T-helper 1 cell treated with Interleukin-12 subunit alpha and Interleukin-12 subunit beta and Interleukin-4 antibody, amounts not matched to agents 30 μg/mL and 1 μg/mL, for 36 hours (primary cell): ENCODE measurements around the gene SLCO3A1.

ENCODE experiments used
- H3K27ac Mint-ChIP-seq: one replicate; pipeline ENCODE4 v1.8.0; 2021; ENCODE audit warnings: mild to moderate bottlenecking, mixed read lengths
- H3K27me3 Mint-ChIP-seq: one replicate; pipeline ENCODE4 v1.8.0; 2021; ENCODE audit warnings: low read depth, mixed read lengths
- H3K36me3 Mint-ChIP-seq: one replicate; pipeline ENCODE4 v1.8.0; 2021; ENCODE audit warnings: low read depth, mixed read lengths
- H3K4me1 Mint-ChIP-seq: one replicate; pipeline ENCODE4 v1.8.0; 2021; ENCODE audit warnings: low read depth, mixed read lengths
- H3K4me3 Mint-ChIP-seq: one replicate; pipeline ENCODE4 v1.8.0; 2021; ENCODE audit warnings: mild to moderate bottlenecking, moderate library complexity, mixed read lengths
- H3K9me3 Mint-ChIP-seq: one replicate; pipeline ENCODE4 v1.8.0; 2021; ENCODE audit warnings: mixed read lengths

SLCO3A1 gene

DNA sequence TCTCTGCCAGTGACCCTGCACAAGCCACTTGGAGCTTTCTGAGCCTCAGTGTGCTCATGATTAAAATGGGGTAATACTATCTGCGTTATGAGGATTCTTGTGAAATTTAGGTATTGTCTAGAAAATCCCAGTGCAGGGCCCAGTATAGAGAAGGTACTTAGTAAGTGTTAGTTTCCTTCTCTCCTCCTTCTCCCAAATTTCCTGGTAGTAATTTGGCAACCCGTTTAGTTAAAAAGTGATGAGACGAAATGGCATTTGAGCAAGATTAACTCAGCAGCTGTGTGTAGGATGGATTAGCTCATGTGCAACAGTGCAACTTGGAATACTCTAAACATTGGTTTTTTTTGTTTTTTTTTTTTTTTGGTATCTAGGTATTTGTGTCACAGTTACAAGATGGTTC is 84.6 kb downstream of the SLCO3A1 start:
- Mint-ChIP-seq H3K4me3 (no peak overlapping the region), H3K4me1 (peaks cover 35% of the 10 kb centered on the region), H3K27ac (no peak overlapping the region), H3K36me3 (no peaks in the 10 kb centered on the region), H3K9me3 (no peaks in the 10 kb centered on the region), H3K27me3 (no peaks in the 10 kb centered on the region)

DNA sequence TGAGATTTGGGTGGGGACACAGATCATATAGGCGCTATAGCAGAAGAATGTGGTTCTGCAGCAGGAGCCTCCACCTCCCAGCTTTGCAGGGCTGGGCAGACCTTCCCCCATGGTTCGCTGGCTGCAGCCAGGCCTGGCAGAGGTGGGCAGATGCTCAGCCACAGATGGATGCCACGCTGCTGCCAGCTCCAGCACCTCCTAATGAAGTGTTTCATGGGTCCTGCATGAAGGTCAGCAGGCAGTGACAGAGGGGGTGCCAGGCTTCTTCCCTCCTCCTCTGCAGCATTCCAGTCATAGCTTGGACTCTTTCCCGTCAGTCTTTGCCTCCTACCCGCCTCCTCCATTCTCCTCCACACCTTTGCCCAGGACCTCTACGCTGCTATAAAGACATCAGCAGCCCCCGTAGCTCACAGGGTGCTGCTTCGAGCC is 85.9 kb downstream of the SLCO3A1 start:
- peaks cover 42% of the 10 kb centered on the region for H3K4me1 Mint-ChIP-seq
- no peaks in the 10 kb centered on the region for H3K36me3 Mint-ChIP-seq
- no peaks in the 10 kb centered on the region for H3K27me3 Mint-ChIP-seq
- H3K4me3 Mint-ChIP-seq, result no peak overlapping the region
- no peaks in the 10 kb centered on the region for H3K9me3 Mint-ChIP-seq
- no peak overlapping the region for H3K27ac Mint-ChIP-seq

DNA sequence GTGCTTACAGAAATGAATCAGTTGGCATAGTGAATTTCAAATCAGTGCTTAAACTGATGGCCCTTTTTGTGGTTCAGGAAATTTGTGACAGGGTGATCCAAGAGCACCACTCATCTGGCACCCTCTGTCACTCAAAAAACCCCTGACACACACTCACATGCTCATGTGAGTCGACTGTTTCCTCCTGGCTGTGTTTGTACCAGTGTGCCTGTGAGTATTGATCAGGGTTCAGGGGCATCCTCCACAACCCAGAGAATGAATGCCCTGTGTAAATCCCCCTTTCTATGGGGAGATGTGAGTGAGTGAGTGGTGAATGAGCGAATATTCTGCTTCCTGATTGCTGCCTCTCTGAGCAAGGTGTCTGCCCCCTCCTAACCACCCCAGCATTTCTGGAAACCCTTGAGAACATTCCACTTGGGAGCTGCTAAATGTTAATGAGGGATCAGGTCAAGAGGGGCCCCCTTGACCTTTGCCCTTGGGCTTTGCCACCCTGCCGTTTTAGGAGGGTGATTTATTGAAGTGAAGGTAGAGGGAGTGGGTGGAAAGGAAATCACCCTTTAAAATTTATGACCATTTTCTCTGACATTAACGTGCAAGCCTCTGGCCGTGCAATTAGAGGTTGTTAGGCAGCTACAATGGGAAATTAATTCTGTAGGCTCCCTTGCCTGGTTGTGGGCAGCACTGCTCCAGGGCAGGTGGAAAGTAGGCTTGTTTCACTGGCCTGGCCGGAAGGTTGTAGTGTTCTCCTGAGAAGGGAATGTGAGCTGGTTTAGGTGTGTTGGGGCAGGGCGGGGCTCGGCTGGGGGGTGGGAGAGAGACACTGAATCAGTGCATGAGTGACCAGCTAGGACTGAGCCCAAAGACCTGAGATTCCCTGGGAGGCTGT is 87.2 kb downstream of the SLCO3A1 start:
- Mint-ChIP-seq H3K4me3 (no peak overlapping the region), H3K27ac (peak overlapping the region; percentile 24), H3K4me1 (peaks cover 34% of the 10 kb centered on the region), H3K9me3 (no peaks in the 10 kb centered on the region), H3K27me3 (peaks cover 5% of the 10 kb centered on the region), H3K36me3 (no peaks in the 10 kb centered on the region)

DNA sequence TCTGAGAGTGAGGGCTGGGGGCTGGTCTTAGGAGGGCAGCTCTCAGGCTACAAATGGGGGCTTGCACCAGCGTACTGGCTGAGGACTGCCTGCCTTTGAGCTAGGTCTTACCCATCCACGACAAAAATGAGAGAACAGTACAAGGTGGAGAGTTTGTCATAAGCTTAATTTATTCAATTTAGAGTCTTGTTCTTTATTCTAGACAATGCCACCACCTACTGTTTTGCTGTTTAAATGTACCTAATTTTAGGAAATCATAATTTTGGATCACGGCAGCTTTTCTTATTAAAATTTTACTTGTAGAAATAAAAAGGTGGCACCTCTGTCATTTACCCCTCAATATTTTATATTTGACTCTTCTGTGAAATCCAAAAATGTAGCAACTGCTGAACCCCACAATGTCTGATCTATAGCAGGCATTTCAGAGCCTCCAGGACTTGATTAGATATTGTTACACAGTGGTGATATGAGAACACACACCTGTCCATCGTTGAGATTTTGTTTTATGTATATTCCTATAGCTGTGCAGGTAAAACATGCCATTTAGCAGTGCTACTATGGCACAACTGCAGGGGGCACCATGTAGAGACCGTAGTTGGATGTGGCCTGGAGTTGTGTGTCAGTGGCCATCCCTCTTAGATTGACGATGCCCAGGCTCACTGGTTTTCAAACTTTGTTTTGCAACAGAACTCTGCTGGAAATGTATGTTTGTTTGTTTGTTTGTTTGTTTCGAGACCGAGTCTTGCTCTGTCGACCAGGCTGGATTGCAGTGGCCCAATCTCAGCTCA is 88.6 kb downstream of the SLCO3A1 start:
- H3K27me3 Mint-ChIP-seq, result peaks cover 5% of the 10 kb centered on the region
- no peak overlapping the region for H3K27ac Mint-ChIP-seq
- peaks cover 34% of the 10 kb centered on the region for H3K4me1 Mint-ChIP-seq
- no peaks in the 10 kb centered on the region for H3K36me3 Mint-ChIP-seq
- no peak overlapping the region for H3K4me3 Mint-ChIP-seq
- no peaks in the 10 kb centered on the region for H3K9me3 Mint-ChIP-seq

DNA sequence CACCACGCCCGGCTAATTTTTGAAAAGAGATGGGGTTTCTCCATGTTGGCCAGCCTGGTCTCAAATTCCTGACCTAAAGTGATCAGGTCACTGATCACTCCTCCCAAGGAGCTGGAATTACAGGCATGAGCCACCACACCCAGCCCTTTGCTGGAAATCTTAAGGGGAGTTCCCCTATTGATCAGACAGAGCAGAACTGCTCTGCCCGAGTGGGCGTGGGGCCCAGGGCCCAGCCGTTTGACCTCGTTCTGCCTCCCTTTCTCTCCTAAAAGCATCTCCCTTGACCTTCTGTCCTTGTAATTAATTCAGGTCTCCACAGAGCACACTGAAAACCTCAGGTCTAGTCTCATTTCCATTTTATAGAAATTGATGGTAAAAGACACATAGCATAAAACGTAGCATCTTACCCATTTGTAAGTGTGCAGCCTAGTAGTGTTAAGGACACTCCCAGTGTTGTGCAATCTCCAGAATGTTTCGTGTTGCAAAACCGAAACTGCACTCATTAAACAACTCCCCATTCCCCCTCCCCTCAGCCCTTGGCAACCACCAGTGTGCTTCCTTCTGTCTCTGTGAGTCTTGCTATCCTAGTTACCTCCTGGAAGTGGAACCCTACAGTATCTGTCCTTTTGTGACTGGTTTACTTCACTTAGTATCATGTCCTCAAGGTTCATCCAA is 89.3 kb downstream of the SLCO3A1 start:
- Mint-ChIP-seq H3K4me1 (peaks cover 37% of the 10 kb centered on the region), H3K27me3 (peaks cover 5% of the 10 kb centered on the region), H3K9me3 (no peaks in the 10 kb centered on the region), H3K27ac (peak overlapping the region; percentile 75), H3K36me3 (no peaks in the 10 kb centered on the region), H3K4me3 (peak overlapping the region; percentile 65)

DNA sequence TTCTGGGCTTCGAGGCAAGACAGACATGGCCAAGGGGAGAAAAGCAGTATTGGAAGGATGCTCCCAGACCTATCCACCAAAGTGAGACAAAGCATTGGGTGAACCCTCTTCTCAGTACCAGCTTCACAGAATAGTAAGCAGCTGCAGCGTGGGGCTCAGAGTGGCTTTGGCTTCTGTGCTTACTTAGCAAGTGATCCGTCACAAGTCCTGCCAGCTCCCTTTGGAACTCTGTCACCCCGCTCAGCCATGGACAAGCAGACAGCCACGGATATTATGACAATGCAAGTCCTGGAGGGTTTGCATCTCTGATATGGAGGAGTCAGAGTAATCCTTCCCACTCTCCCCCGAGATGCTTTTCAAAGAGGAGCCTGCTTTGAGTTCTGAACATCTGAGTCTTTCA is 90.8 kb downstream of the SLCO3A1 start:
- H3K27me3 Mint-ChIP-seq, result peaks cover 5% of the 10 kb centered on the region
- peaks cover 37% of the 10 kb centered on the region for H3K4me1 Mint-ChIP-seq
- H3K4me3 Mint-ChIP-seq, result no peak overlapping the region
- H3K9me3 Mint-ChIP-seq, result no peaks in the 10 kb centered on the region
- no peaks in the 10 kb centered on the region for H3K36me3 Mint-ChIP-seq
- no peak overlapping the region for H3K27ac Mint-ChIP-seq

DNA sequence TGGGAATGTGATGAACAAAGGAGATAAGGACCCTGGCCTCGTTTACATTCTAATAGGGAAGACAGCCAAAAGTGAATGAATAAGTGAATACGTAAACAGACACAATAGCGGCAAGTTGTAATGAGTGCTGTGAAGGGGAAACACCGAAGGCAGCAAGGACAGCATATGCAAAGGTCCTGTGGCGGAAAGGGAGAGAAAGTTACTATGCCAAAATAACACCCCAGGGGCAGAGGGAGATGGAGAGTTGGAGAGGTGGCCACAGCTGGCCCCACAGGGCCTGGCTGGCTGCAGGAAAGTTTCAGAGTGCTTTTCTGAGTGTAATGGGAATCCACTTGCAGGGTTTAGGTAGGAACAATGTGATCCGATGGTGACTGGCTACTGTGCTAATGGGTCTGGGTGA is 91.9 kb downstream of the SLCO3A1 start:
- H3K4me1 Mint-ChIP-seq, result peaks cover 32% of the 10 kb centered on the region
- no peak overlapping the region for H3K4me3 Mint-ChIP-seq
- H3K9me3 Mint-ChIP-seq, result no peaks in the 10 kb centered on the region
- no peaks in the 10 kb centered on the region for H3K36me3 Mint-ChIP-seq
- H3K27ac Mint-ChIP-seq, result no peak overlapping the region
- peaks cover 5% of the 10 kb centered on the region for H3K27me3 Mint-ChIP-seq

DNA sequence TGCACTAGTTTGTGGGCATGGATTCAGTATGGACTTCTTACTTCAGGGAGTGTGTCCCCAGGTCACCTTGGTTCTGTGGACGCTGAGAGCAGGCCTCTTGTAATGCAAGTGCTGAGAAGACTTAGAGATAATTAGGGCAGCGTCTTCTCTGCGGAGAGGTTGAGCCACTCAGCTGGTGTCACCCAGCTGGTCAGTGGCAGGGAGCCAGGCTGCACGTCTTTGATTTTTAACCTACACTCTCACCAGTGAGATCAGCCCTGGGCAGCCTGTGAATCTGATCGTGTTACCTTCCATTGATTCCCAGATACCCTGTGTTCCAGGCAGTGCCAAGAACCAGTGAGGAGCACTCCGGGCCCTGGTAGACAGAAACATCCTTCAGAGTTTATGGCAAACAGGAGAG is 92.6 kb downstream of the SLCO3A1 start:
- Mint-ChIP-seq H3K27me3 (peaks cover 5% of the 10 kb centered on the region), H3K4me1 (peaks cover 30% of the 10 kb centered on the region), H3K4me3 (no peak overlapping the region)

DNA sequence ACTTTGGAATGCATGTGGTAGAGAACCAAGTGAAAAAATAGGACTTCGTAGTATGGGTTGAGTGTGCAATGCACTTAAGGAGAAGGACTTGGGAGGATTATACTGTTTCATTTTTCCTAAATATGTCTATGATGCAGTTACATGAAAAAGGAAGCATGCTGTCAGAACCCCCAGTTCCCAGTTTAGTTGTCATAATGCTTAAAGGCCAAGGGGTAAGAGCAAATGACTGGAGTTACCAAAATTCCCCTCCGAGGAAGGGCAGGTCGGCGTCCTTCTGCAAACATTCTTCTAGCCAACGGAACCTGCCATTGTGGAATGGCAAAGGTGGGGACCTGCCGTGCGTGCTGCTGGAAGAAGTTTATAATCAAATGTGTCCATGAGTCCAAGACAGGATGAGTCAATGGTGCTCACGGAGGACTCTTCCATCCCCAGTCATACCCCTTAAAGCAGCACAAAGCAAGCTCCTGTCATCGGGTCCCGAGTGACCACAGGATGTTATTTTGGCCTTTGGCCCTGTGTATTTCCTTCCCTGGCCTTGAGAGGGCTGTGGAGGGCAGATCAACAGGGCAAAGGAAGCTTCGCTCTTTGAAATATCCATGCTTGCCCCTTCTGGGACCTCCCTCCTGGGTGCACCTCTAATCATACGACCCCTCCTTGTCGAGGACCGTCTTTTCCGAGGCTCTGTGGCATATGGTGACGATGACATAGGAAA is 93.2 kb downstream of the SLCO3A1 start:
- Mint-ChIP-seq H3K9me3 (no peaks in the 10 kb centered on the region), H3K27ac (no peak overlapping the region), H3K4me1 (peaks cover 28% of the 10 kb centered on the region), H3K27me3 (peaks cover 5% of the 10 kb centered on the region), H3K36me3 (no peaks in the 10 kb centered on the region), H3K4me3 (no peak overlapping the region)

More for the DNA sequence above, 92.6 kb downstream of the SLCO3A1 start:
- Mint-ChIP-seq H3K27ac (no peak overlapping the region), H3K36me3 (no peaks in the 10 kb centered on the region), H3K9me3 (no peaks in the 10 kb centered on the region)

DNA sequence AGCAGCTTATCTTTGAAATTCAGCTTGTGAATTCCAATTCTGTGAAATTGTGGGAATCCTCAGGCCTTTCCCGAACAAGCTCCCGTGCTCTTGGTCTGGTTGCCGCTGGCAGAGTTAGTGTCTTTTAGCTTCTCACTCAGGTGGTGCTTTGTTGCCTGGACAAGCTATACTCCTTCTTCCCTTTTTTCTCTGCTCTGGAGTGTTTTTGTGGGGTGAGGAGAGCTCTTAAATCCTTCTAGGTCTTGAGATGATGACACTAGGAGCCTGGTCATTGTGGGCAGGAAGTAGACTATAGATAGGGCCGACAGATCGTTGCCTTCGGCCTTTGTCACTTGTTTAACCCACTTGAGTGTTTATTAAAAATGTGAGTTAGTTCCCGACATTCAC is 93.8 kb downstream of the SLCO3A1 start:
- Mint-ChIP-seq H3K4me1 (peaks cover 28% of the 10 kb centered on the region), H3K27me3 (peaks cover 5% of the 10 kb centered on the region), H3K9me3 (no peaks in the 10 kb centered on the region), H3K36me3 (no peaks in the 10 kb centered on the region), H3K4me3 (no peak overlapping the region), H3K27ac (no peak overlapping the region)

DNA sequence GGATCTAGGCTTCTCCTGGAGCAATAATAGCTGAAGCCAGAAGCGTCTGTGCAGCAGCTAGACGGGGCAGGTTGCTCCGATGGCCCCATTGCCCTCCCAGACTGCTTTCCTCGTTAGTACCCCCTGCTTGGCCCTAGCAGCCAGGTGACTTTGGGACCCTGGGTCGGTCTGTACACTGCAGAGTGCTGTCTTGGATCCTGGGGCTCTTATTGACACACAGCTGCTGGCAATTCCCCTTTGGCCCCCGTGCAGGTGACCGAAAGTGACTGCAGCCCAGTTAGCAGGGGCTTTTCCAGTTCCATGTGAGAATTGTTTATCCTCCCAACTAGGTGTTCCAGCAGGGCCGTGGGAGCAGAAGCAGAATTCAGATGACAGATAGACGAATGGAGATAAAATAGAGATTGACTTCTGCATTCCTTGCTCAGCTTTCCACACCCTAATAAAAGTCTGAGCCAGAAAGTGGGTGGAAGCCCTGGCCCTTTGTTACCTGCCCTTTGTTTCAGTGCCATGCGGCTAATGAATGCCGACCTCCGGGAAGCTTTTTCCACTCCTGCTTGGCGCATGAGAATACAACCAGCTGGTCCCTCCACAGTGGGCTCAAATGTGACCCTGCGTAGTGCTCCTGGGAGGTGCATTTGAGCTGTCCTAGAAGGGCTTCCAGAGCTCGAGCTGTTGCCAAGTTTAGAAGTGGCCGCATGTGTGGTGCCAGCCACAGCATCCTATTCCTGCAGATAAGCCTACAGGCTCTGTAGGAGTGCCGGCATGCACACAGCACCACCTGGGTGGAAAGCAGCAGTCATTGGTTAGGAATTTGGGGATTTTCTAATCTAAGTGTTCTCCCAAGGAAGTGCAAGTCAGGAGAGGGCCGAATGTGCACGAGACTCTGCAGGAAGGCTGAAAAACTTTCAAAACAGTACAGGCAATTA is 94.4 kb downstream of the SLCO3A1 start:
- no peaks in the 10 kb centered on the region for H3K36me3 Mint-ChIP-seq
- H3K4me3 Mint-ChIP-seq, result no peak overlapping the region
- H3K27me3 Mint-ChIP-seq, result peaks cover 5% of the 10 kb centered on the region
- H3K4me1 Mint-ChIP-seq, result peaks cover 27% of the 10 kb centered on the region
- H3K9me3 Mint-ChIP-seq, result no peaks in the 10 kb centered on the region
- H3K27ac Mint-ChIP-seq, result no peak overlapping the region

DNA sequence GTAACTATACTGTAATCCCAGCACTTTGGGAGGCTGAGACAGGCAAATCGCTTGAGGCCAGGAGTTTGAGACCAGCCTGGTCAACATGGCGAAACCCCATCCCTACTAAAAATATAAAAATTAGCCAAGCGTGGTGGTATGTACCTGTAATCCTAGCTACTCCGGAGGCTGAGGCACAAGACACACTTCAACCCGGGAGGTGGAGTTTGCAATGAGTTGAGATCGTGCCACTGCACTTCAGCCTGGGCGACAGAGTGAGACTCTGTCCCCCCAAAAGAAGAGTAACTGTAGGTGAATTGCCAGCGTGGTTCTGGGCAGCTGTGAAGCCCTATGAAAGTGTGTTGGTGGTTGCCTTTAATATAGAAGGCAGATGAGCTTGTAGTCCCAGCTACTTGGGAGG is 95.9 kb downstream of the SLCO3A1 start:
- H3K27ac Mint-ChIP-seq, result no peak overlapping the region
- H3K4me1 Mint-ChIP-seq, result peaks cover 27% of the 10 kb centered on the region
- no peaks in the 10 kb centered on the region for H3K36me3 Mint-ChIP-seq
- H3K4me3 Mint-ChIP-seq, result no peak overlapping the region
- no peaks in the 10 kb centered on the region for H3K9me3 Mint-ChIP-seq
- peaks cover 5% of the 10 kb centered on the region for H3K27me3 Mint-ChIP-seq

DNA sequence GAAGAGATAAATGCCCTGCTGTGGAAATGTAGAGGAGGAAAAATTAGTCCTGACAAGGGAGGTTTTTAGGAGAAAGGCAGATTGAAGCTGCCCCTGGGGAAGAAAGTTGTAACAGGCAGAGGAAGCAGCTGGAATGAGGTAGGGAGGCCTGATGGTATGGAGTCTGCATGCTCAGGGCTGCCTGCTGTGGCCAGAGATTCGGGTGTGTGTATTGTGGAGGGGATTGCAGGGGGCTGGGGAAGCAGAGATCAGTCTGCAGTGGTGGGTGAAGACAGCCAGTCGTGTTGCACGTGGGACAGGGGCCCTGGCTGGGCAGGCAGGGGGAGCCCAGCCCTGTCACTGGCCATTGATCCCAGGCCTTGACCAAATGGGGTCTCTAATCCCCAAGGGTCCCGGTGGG is 96.5 kb downstream of the SLCO3A1 start:
- Mint-ChIP-seq H3K9me3 (no peaks in the 10 kb centered on the region), H3K4me3 (no peak overlapping the region), H3K27me3 (peaks cover 5% of the 10 kb centered on the region), H3K36me3 (no peaks in the 10 kb centered on the region), H3K4me1 (peaks cover 27% of the 10 kb centered on the region), H3K27ac (no peak overlapping the region)
